K562 (cell line): Measurements from ENCODE around the gene AMZ1. TPM values are rescaled to one million over a fixed set of nuclear protein-coding genes. Genes with fewer than 3 reads are reported as not detected.

Experiments used
- CBX3 ChIP-seq, 2 experiments: IDR thresholded peaks; 1 replicate in 1 of 2; 2 replicates in 1 of 2; pipeline ENCODE4 v1.6.1; 2012; ENCODE audit warnings: inconsistent platforms in 2 of 2, low read length in 2 of 2, borderline replicate concordance in 1 of 2, control low read depth in 1 of 2
- CTCFL ChIP-seq: IDR thresholded peaks from 2 replicates; pipeline ENCODE4 v1.6.1; 2011; ENCODE audit warnings: borderline replicate concordance, low read depth, mild to moderate bottlenecking, moderate library complexity, low read length; ENCODE audit not compliant: insufficient read depth, poor library complexity, severe bottlenecking
- FOXA3 ChIP-seq, 2 experiments: fragments of 450-650 bp in 1 of 2; sonication (generic) in 1 of 2; formaldehyde crosslinking; IDR thresholded peaks in 1 of 2; conservative IDR thresholded peaks in 1 of 2; 2 replicates each; pipeline versions ENCODE4 v1.4.0 to v1.8.0; 2020 to 2022; ENCODE audit warnings: mild to moderate bottlenecking in 2 of 2, missing genetic modification reagents in 1 of 2
- FOXM1 ChIP-seq, 2 experiments: fragments of 450-650 bp in 1 of 2; sonication (generic) in 1 of 2; formaldehyde crosslinking in 1 of 2; IDR thresholded peaks; 2 replicates each; pipeline versions ENCODE4 v1.6.1 to v1.9.0; 2017 to 2022; ENCODE audit warnings: low read depth in 2 of 2, mild to moderate bottlenecking in 2 of 2, missing genetic modification reagents in 1 of 2, moderate library complexity in 1 of 2
- NR2C2 ChIP-seq, 2 experiments: fragments of 200-800 bp in 1 of 2; sonication (Bioruptor generic) in 1 of 2; sonication (generic) in 1 of 2; formaldehyde crosslinking in 1 of 2; IDR thresholded peaks; 2 replicates each; pipeline versions ENCODE4 v1.6.1 to v1.8.0; 2016 to 2022; ENCODE audit warnings: mild to moderate bottlenecking in 1 of 2, missing compliant biosample characterization in 1 of 2, missing genetic modification characterization in 1 of 2, missing genetic modification reagents in 1 of 2
- PYGO2 ChIP-seq: fragments of 450-650 bp; IDR thresholded peaks from 2 replicates; pipeline ENCODE4 v1.6.1; 2016; ENCODE audit warnings: mild to moderate bottlenecking, missing genetic modification characterization, moderate library complexity, missing compliant biosample characterization
- RBBP5 ChIP-seq: fragments of 200-600 bp; sonication (generic); IDR thresholded peaks from 2 replicates; pipeline ENCODE4 v1.6.1; 2012; ENCODE audit warnings: borderline replicate concordance, mild to moderate bottlenecking, low read length, control low read depth, inconsistent platforms; ENCODE audit not compliant: insufficient read depth, poor library complexity, severe bottlenecking
- RREB1 ChIP-seq: fragments of 250-450 bp; sonication (Bioruptor Pico); IDR thresholded peaks from 2 replicates; pipeline ENCODE4 v1.4.0; 2020
- ZNF592 ChIP-seq: fragments of 450-650 bp; IDR thresholded peaks from 2 replicates; pipeline ENCODE4 v1.6.1; 2017; ENCODE audit warnings: antibody characterized with exemption, mild to moderate bottlenecking
- ZNF785 ChIP-seq: fragments of 250-450 bp; sonication (Bioruptor Pico); IDR thresholded peaks from 2 replicates; pipeline ENCODE4 v1.4.0; 2020; ENCODE audit warnings: mild to moderate bottlenecking
- polyA plus RNA-seq, 8 experiments: library from polyadenylated mRNA; depleted of rRNA in 4 of 8; stranded (reverse) in 5 of 8; unstranded in 3 of 8; fragments of >200 nt; fragmentation: Nextera tagmentation in 2 of 8; fragmentation: Illumina TruSeq in 1 of 8; extraction: Ambion mirVana in 2 of 8; extraction: Trizol in 1 of 8; gene quantifications; 2 replicates each; pipeline versions ENCODE4 v1.2.1 to v1.2.3, GENCODE V29; 2011 to 2014; ENCODE audit warnings: inconsistent platforms in 1 of 8, missing spikeins in 1 of 8
- total RNA-seq, 7 experiments: library from RNA; depleted of rRNA in 6 of 7; stranded (reverse); fragments of >200 nt in 6 of 7; fragmentation: Illumina TruSeq in 2 of 7; extraction: Trizol in 2 of 7; gene quantifications; 2 replicates each; pipeline versions ENCODE4 v1.2.1 to v1.2.3, GENCODE V29; 2011 to 2021; ENCODE audit warnings: low replicate concordance in 1 of 7

AMZ1 gene
- total and polyA plus RNA-seq, 9 of the 15 experiments (the other 6 are each of a cell fraction or from before 2014, with no cell fraction given) = not detected

GRCh38 chr7:2717293-2718261 lies 29.6 kb downstream of the AMZ1 start (continued):
- TF ChIP-seq ZNF592 = peak; percentile 97
- TF ChIP-seq ZNF785 (CRISPR knock-in tag) = no peak
- peak; percentile 34; the same call in 1 of the 2 replicates for TF ChIP-seq PYGO2 (tag)
- peak; percentile 83 for TF ChIP-seq FOXM1 (IDR thresholded peaks at IDR 0.05; ENCODE audit: low read depth)
- no peak for TF ChIP-seq FOXM1 (CRISPR knock-in tag; IDR thresholded peaks at IDR 0.05; ENCODE audit: low read depth)
- TF ChIP-seq NR2C2 (CRISPR knock-in tag; IDR thresholded peaks at IDR 0.05) = no peak
- peak; percentile 93 for TF ChIP-seq NR2C2 (tag; IDR thresholded peaks at IDR 0.05)
- peak; percentile 77 for TF ChIP-seq RBBP5
- TF ChIP-seq RREB1 (CRISPR knock-in tag) = no peak
- TF ChIP-seq CTCFL = no peak
- peak in 1 of 2 experiments; percentile 40; a peak in 1 of 3 replicates for TF ChIP-seq CBX3 (IDR thresholded peaks at IDR 0.05; ENCODE audit: borderline replicate concordance in 1 of 2, low read length in 2 of 2)
- peak; percentile 69 to 78 for TF ChIP-seq FOXA3 (CRISPR knock-in tag; conservative IDR thresholded peaks at IDR 0.05 in 1 of 2, IDR thresholded peaks at IDR 0.05 in 1 of 2)
